ENCODE measurements around the gene MCM9. TPM values are rescaled to one million over a fixed set of nuclear protein-coding genes. Genes with fewer than 3 reads are reported as not detected.

The MCM9 gene
- total RNA-seq, 6 experiments from 2014 or later = 4.3 to 7.6 (median 6.9) TPM

DNA sequence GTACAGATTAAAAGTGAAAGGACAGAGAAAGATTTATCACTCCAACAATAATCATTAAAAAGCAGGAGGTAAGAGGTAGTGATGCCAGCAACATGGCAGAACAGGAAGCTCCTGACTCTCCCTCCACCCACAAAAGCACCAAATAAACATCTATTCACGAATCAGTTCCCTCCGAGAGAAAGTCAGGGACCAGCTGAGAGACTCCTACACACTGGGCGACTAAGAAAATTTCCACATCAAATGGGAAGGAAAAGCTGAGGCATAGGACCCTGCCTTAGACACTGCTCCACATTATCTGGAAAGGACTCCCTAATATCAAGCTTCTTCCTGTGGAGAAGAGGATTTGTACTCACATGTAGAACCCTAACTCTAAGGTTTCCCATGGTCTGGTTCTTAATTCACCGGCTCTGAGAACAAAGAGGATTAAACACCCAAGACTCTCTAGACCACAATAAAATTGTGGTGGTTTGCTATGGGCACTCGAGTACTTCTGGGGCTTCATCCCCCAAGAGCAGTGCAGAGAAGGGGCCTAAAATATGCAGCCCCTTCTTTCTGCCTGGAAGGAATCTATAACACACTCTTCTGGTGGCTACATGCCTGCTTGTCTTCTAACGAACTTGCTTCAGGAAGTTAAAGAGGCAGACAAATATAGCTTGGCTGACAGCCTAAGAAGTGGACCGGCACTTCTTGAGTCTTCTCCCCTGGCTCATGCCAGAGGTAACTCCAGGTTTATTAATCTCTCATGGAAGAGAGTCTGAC is 70.4 kb downstream of the MCM9 start:
- H3K27me3 ChIP-seq = no peaks in the 10 kb centered on the region
- 59% methylated on average over 6 of the region's 7 CpGs for WGBS (ENCODE audit: insufficient coverage, low coverage, low lambda C conversion rate, missing lambda C conversion rate)
- no peaks in the 10 kb centered on the region for H3K4me1 ChIP-seq
- no peak overlapping the region for H3K27ac ChIP-seq
- DNase-seq (no peak), ATAC-seq (peak in 1 of 4 donors; percentile 28)
- H3K36me3 ChIP-seq = no peaks in the 10 kb centered on the region
- TF ChIP-seq POLR2A (IDR thresholded peaks at IDR 0.05) = no peak
- TF ChIP-seq, protein P1, sequence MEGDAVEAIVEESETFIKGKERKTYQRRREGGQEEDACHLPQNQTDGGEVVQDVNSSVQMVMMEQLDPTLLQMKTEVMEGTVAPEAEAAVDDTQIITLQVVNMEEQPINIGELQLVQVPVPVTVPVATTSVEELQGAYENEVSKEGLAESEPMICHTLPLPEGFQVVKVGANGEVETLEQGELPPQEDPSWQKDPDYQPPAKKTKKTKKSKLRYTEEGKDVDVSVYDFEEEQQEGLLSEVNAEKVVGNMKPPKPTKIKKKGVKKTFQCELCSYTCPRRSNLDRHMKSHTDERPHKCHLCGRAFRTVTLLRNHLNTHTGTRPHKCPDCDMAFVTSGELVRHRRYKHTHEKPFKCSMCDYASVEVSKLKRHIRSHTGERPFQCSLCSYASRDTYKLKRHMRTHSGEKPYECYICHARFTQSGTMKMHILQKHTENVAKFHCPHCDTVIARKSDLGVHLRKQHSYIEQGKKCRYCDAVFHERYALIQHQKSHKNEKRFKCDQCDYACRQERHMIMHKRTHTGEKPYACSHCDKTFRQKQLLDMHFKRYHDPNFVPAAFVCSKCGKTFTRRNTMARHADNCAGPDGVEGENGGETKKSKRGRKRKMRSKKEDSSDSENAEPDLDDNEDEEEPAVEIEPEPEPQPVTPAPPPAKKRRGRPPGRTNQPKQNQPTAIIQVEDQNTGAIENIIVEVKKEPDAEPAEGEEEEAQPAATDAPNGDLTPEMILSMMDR (IDR thresholded peaks at IDR 0.05) = no peak
- H3K4me3 ChIP-seq = no peak overlapping the region
- H3K9me3 ChIP-seq = no peaks in the 10 kb centered on the region
- intact Hi-C loops (cut with DNase I) = no loop called here

DNA sequence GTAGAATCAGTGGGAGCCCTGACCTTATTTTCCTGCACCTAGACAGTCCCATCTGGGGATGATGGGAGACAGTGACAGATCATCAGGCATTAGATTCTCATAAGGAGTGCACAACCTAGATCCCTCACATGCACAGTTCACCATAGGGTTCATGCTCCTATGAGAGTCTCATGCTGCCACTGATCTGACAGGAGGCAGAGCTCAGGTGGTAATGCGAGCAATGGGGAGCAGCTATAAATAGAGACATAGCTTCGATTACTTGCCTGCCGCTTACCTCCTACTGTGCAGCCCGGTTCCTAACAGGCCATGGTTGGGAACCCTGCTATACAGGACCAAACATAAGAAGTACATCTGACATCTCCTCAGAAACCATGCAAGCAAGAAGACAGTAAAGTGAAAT is 72.5 kb downstream of the MCM9 start:
- no peaks in the 10 kb centered on the region for H3K4me1 ChIP-seq
- H3K27ac ChIP-seq = no peak overlapping the region
- ATAC-seq (no peak), DNase-seq (no peak)
- H3K4me3 ChIP-seq = no peak overlapping the region
- H3K36me3 ChIP-seq = no peaks in the 10 kb centered on the region
- intact Hi-C loops (cut with DNase I) = no loop called here
- TF ChIP-seq, protein P1 (IDR thresholded peaks at IDR 0.05) = no peak
- TF ChIP-seq POLR2A (IDR thresholded peaks at IDR 0.05) = no peak
- no peaks in the 10 kb centered on the region for H3K27me3 ChIP-seq
- H3K9me3 ChIP-seq = no peaks in the 10 kb centered on the region
- 100% methylated on average over 3 of the region's 4 CpGs for WGBS (ENCODE audit: insufficient coverage, low coverage, low lambda C conversion rate, missing lambda C conversion rate)

DNA sequence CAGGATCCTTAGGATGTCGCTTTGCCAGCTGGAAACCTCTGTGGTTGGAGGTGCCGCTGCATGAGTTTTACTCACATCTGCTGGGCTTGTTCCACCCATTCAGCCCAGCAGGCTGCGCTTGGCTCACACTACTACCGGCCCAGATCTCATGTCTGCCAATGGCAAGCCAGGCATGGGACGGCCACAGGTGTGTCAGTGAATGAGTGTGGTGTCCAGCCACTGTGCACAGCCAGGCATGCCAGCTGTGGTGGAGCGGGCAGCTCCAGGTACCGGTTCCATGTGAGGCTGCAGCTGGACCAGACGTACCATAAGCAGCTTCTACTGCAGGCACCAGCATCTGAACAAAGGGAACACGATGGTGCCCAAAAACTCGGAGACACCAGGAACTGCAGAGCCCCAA is 74.1 kb downstream of the MCM9 start:
- DNase-seq (no peak), ATAC-seq (no peak)
- WGBS (ENCODE audit: insufficient coverage, low coverage, low lambda C conversion rate, missing lambda C conversion rate) = 83% methylated on average over 1 of the region's 10 CpGs
- Histone ChIP-seq H3K9me3 (no peaks in the 10 kb centered on the region), H3K27me3 (no peaks in the 10 kb centered on the region), H3K4me1 (no peaks in the 10 kb centered on the region), H3K27ac (no peak overlapping the region), H3K36me3 (no peaks in the 10 kb centered on the region), H3K4me3 (no peak overlapping the region)
- intact Hi-C loops (cut with DNase I) = no loop called here
- no peak for TF ChIP-seq POLR2A (IDR thresholded peaks at IDR 0.05)
- TF ChIP-seq, protein P1 (IDR thresholded peaks at IDR 0.05) = no peak

DNA sequence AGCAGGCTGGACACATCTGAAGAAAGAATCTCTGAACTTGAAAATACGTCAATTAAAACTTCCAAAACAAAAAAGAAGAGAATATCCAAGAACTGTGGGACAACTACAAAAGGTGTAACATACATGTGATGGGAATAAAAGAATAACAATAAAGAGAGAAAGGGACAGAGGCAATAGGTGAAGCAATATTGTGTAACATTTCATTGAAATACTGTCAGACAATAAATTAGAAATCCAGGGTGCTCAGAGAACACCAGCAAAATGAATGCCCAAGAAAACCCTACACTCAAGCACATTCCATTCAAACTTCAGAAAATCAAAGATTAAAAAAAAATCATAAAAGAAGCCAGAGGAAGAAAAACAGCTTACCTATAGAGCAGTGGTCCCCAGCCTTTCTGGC is 74.6 kb downstream of the MCM9 start:
- 89% methylated on average over 1 of the region's 1 CpG for WGBS (ENCODE audit: insufficient coverage, low coverage, low lambda C conversion rate, missing lambda C conversion rate)
- intact Hi-C loops (cut with DNase I) = no loop called here
- Histone ChIP-seq H3K27me3 (no peaks in the 10 kb centered on the region), H3K9me3 (no peaks in the 10 kb centered on the region), H3K4me3 (no peak overlapping the region), H3K27ac (no peak overlapping the region), H3K36me3 (no peaks in the 10 kb centered on the region), H3K4me1 (no peaks in the 10 kb centered on the region)
- ATAC-seq (no peak), DNase-seq (no peak)
- TF ChIP-seq, protein P1 (IDR thresholded peaks at IDR 0.05) = no peak
- no peak for TF ChIP-seq POLR2A (IDR thresholded peaks at IDR 0.05)

Measured in right lobe of liver (tissue), 6 donors.